ENCODE results near the gene LDLR.
"Not testable (repeated sequence)": the region's sequence is repeated elsewhere in the genome, so short reads cannot be mapped to it uniquely, and the experiment has no call there.

Gene LDLR

GRCh38 chr19:11106477-11106876 is 17.2 kb downstream of the LDLR start:
- no peak for FAIRE-seq

GRCh38 chr19:11108746-11109145 is 19.5 kb downstream of the LDLR start:
- FAIRE-seq = no peak

GRCh38 chr19:11111117-11111770 is 22.0 kb downstream of the LDLR start:
- FAIRE-seq = no peak

- FAIRE-seq = no peak
These were observed 22.5 kb downstream of the LDLR start for GRCh38 chr19:11111771-11112144.

- no peak for FAIRE-seq
These were observed 24.0 kb downstream of the LDLR start for GRCh38 chr19:11113140-11113708.

- FAIRE-seq = no peak
These were observed 25.8 kb downstream of the LDLR start for GRCh38 chr19:11115042-11115441.

GRCh38 chr19:11115895-11116446 is 26.7 kb downstream of the LDLR start:
- FAIRE-seq = no peak

GRCh38 chr19:11116507-11116906 is 27.2 kb downstream of the LDLR start:
- FAIRE-seq = no peak

GRCh38 chr19:11121963-11122362 is 32.7 kb downstream of the LDLR start:
- not testable (repeated sequence) for FAIRE-seq

- no peak for FAIRE-seq
These were observed 33.9 kb downstream of the LDLR start for GRCh38 chr19:11123114-11123513.

- not testable (repeated sequence) for FAIRE-seq
These were observed 34.9 kb downstream of the LDLR start for GRCh38 chr19:11124157-11124556.

- no peak for FAIRE-seq
These were observed 36.9 kb downstream of the LDLR start for GRCh38 chr19:11125994-11126685.

- FAIRE-seq = no peak
These were observed 38.6 kb downstream of the LDLR start for GRCh38 chr19:11127905-11128304.

- no peak for FAIRE-seq
These were observed 41.7 kb downstream of the LDLR start for GRCh38 chr19:11130824-11131455.

GRCh38 chr19:11131471-11131870 is 42.2 kb downstream of the LDLR start:
- FAIRE-seq = no peak

- FAIRE-seq = no peak
These were observed 47.3 kb downstream of the LDLR start for GRCh38 chr19:11136400-11137101.

GRCh38 chr19:11137542-11138384 is 48.5 kb downstream of the LDLR start:
- no peak for FAIRE-seq

- no peak for FAIRE-seq
These were observed 49.5 kb downstream of the LDLR start for GRCh38 chr19:11138601-11139300.

- FAIRE-seq = not testable (repeated sequence)
These were observed 50.8 kb downstream of the LDLR start for GRCh38 chr19:11140023-11140538.

GRCh38 chr19:11140896-11141295 is 51.6 kb downstream of the LDLR start:
- FAIRE-seq = no peak

Data from endometrium (tissue), 2 donors.